Neural progenitor cell (in vitro differentiated cells): ENCODE measurements around the gene LRRC45. TPM values are rescaled to one million over a fixed set of nuclear protein-coding genes. Genes with fewer than 3 reads are reported as not detected.

Experiments
- DNase-seq: peaks from one replicate; pipeline ENCODE4 v3.0.0-alpha.2; 2016; ENCODE audit warnings: low spot score
- H2AFZ ChIP-seq: fragments of 200-600 bp; sonication (generic); replicated peaks from 2 replicates; pipeline ENCODE4 v1.6.1; 2016; ENCODE audit warnings: antibody characterized with exemption
- H3F3A ChIP-seq: fragments of 200-600 bp; sonication (generic); 2 replicates; pipeline ENCODE4 v1.6.1; 2016; ENCODE audit warnings: antibody characterized with exemption, low read depth
- H3K27ac ChIP-seq: fragments of 200-600 bp; sonication (generic); 2 replicates; pipeline ENCODE4 v1.5.1; 2016; ENCODE audit warnings: mild to moderate bottlenecking
- H3K27me3 ChIP-seq: fragments of 200-600 bp; sonication (generic); 2 replicates; pipeline ENCODE4 v1.6.1; 2016; ENCODE audit warnings: mild to moderate bottlenecking, moderate library complexity
- H3K36me3 ChIP-seq: fragments of 200-600 bp; sonication (generic); 2 replicates; pipeline ENCODE4 v1.5.1; 2016
- H3K4me1 ChIP-seq: fragments of 200-600 bp; sonication (generic); 2 replicates; pipeline ENCODE4 v1.6.1; 2016; ENCODE audit warnings: mixed run types
- H3K4me2 ChIP-seq: fragments of 200-600 bp; sonication (generic); 2 replicates; pipeline ENCODE4 v1.6.1; 2016
- H3K4me3 ChIP-seq: fragments of 200-600 bp; sonication (generic); 2 replicates; pipeline ENCODE4 v1.5.1; 2016
- H3K79me2 ChIP-seq: fragments of 200-600 bp; sonication (generic); 2 replicates; pipeline ENCODE4 v1.6.1; 2016; ENCODE audit warnings: low read depth
- H3K9ac ChIP-seq: fragments of 200-600 bp; sonication (generic); 2 replicates; pipeline ENCODE4 v1.6.1; 2016
- H3K9me3 ChIP-seq: fragments of 200-600 bp; sonication (generic); 2 replicates; pipeline ENCODE4 v1.5.1; 2016; ENCODE audit warnings: low read depth
- H4K20me1 ChIP-seq: fragments of 200-600 bp; sonication (generic); 2 replicates; pipeline ENCODE4 v1.6.1; 2016; ENCODE audit warnings: low read depth
- H3K27ac Mint-ChIP-seq: 3 replicates; pipeline ENCODE4 v1.8.0; 2021; ENCODE audit warnings: mixed read lengths
- H3K27me3 Mint-ChIP-seq: 2 replicates; pipeline ENCODE4 v1.8.0; 2022; ENCODE audit warnings: low read depth, mild to moderate bottlenecking, inconsistent platforms, moderate library complexity, mixed read lengths; ENCODE audit not compliant: insufficient read depth
- H3K36me3 Mint-ChIP-seq: 3 replicates; pipeline ENCODE4 v1.8.0; 2021; ENCODE audit warnings: mixed read lengths
- H3K4me1 Mint-ChIP-seq: 3 replicates; pipeline ENCODE4 v1.8.0; 2021; ENCODE audit warnings: mixed read lengths
- H3K4me3 Mint-ChIP-seq: 3 replicates; pipeline ENCODE4 v1.8.0; 2021; ENCODE audit warnings: mild to moderate bottlenecking, moderate library complexity, mixed read lengths
- H3K9me3 Mint-ChIP-seq: 3 replicates; pipeline ENCODE4 v1.8.0; 2020; ENCODE audit warnings: mixed read lengths
- EZH2 ChIP-seq: fragments of 200-600 bp; sonication (generic); IDR thresholded peaks from 2 replicates; pipeline ENCODE4 v1.6.1; 2017; ENCODE audit warnings: antibody characterized with exemption, mild to moderate bottlenecking, moderate library complexity
- EZH2phosphoT487 ChIP-seq: fragments of 200-600 bp; sonication (generic); IDR thresholded peaks from 2 replicates; pipeline ENCODE4 v1.6.1; 2017; ENCODE audit warnings: antibody characterized with exemption
- total RNA-seq: library from RNA; depleted of rRNA; stranded (reverse); fragments of >200 nt; gene quantifications from 2 replicates; pipeline ENCODE4 v1.2.3, GENCODE V29; 2015; ENCODE audit warnings: low replicate concordance
- TF ChIP-seq, protein P1 (sequence below): fragments of 200-600 bp; sonication (generic); IDR thresholded peaks from 2 replicates; pipeline ENCODE4 v1.5.1; 2017; ENCODE audit warnings: antibody characterized with exemption, mild to moderate bottlenecking

Gene LRRC45
- total RNA-seq, 1 donor from 2014 or later, result 15.4 TPM

DNA sequence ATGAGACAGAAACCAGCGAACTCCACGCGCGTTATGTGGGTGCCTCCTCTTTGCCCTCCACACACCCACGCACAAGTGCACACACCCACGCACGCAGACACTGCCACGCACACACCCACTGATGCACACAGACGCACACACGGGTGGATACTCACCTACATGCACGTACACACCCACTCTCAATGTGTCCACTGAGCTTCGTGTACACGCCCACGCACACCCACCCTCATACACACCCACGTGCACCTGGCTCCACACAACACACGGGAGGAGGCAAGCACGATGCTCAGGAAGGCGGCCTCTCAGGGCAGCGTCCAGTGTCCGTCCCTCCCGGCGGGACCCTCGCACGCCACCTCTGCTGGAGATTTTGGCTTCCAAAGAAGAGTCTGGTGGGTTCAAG lies 24.3 kb downstream of the LRRC45 start:
- DNase-seq, result no peak
- peaks cover 4% of the 10 kb centered on the region for H4K20me1 ChIP-seq
- Mint-ChIP-seq H3K36me3 (peaks cover 6% of the 10 kb centered on the region), H3K4me3 (peak overlapping the region; percentile 50), H3K4me1 (peaks cover 9% of the 10 kb centered on the region), H3K27me3 (peaks cover 2% of the 10 kb centered on the region), H3K9me3 (no peaks in the 10 kb centered on the region), H3K27ac (peak overlapping the region; percentile 22)
- no peak overlapping the region for H3K4me2 ChIP-seq
- H3F3A ChIP-seq, result peaks cover 6% of the 10 kb centered on the region
- TF ChIP-seq EZH2phosphoT487 (no peak), EZH2 (no peak)
- TF ChIP-seq, protein P1, sequence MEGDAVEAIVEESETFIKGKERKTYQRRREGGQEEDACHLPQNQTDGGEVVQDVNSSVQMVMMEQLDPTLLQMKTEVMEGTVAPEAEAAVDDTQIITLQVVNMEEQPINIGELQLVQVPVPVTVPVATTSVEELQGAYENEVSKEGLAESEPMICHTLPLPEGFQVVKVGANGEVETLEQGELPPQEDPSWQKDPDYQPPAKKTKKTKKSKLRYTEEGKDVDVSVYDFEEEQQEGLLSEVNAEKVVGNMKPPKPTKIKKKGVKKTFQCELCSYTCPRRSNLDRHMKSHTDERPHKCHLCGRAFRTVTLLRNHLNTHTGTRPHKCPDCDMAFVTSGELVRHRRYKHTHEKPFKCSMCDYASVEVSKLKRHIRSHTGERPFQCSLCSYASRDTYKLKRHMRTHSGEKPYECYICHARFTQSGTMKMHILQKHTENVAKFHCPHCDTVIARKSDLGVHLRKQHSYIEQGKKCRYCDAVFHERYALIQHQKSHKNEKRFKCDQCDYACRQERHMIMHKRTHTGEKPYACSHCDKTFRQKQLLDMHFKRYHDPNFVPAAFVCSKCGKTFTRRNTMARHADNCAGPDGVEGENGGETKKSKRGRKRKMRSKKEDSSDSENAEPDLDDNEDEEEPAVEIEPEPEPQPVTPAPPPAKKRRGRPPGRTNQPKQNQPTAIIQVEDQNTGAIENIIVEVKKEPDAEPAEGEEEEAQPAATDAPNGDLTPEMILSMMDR, result no peak
- no peak overlapping the region for H2AFZ ChIP-seq
- no peak overlapping the region for H3K4me3 ChIP-seq
- no peaks in the 10 kb centered on the region for H3K9me3 ChIP-seq
- no peaks in the 10 kb centered on the region for H3K27me3 ChIP-seq
- H3K36me3 ChIP-seq, result no peaks in the 10 kb centered on the region
- H3K9ac ChIP-seq, result no peak overlapping the region
- no peak overlapping the region for H3K27ac ChIP-seq
- H3K4me1 ChIP-seq, result peaks cover under 1% of the 10 kb centered on the region
- H3K79me2 ChIP-seq, result peaks cover 4% of the 10 kb centered on the region

- H3K4me1 Mint-ChIP-seq, result peaks cover 6% of the 10 kb centered on the region
- H3F3A ChIP-seq, result peaks cover 6% of the 10 kb centered on the region
- H3K79me2 ChIP-seq, result peaks cover 11% of the 10 kb centered on the region
- TF ChIP-seq EZH2phosphoT487 (no peak), EZH2 (no peak)
- TF ChIP-seq, protein P1, result no peak
- H3K36me3 Mint-ChIP-seq, result peaks cover 6% of the 10 kb centered on the region
- H3K4me3 Mint-ChIP-seq, result peak overlapping the region; percentile 50
- H3K9ac ChIP-seq, result no peak overlapping the region
- no peak overlapping the region for H3K27ac ChIP-seq
- no peak overlapping the region for H3K27ac Mint-ChIP-seq
- H3K36me3 ChIP-seq, result no peaks in the 10 kb centered on the region
- H3K27me3 ChIP-seq, result no peaks in the 10 kb centered on the region
- H3K9me3 Mint-ChIP-seq, result no peaks in the 10 kb centered on the region
- peaks cover 4% of the 10 kb centered on the region for H3K27me3 Mint-ChIP-seq
- H3K4me1 ChIP-seq, result peaks cover 7% of the 10 kb centered on the region
- peaks cover 10% of the 10 kb centered on the region for H4K20me1 ChIP-seq
- no peak for DNase-seq
- no peak overlapping the region for H3K4me3 ChIP-seq
- H3K4me2 ChIP-seq, result no peak overlapping the region
- H2AFZ ChIP-seq, result no peak overlapping the region
- no peaks in the 10 kb centered on the region for H3K9me3 ChIP-seq
Measured at GRCh38 chr17:82047914-82048570, 24.9 kb downstream of the LRRC45 start.

DNA sequence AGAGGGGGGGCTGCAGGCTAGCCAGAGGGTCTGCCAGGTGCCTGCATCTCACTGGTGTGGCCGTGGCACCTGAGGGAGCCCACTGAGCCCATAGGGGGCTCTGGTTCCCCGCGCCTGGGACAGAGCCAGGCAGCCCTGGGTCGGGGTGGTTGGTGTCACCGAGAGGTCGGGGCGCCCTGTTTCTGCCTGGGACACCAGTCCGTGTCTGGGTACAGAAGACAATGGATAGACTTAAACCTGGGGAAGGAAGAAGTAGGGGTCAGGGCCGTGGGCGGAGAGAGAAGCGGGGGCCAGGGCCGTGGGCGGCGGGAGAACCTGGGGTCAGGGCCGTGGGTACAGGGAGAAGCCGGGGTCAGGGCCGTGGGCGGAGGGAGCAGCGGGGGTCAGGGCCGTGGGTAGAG lies 25.5 kb downstream of the LRRC45 start:
- Histone ChIP-seq H3K36me3 (no peaks in the 10 kb centered on the region), H3K27me3 (no peaks in the 10 kb centered on the region), H3K4me2 (no peak overlapping the region), H3K9me3 (no peaks in the 10 kb centered on the region), H3K27ac (no peak overlapping the region), H3F3A (peaks cover 6% of the 10 kb centered on the region), H4K20me1 (peaks cover 10% of the 10 kb centered on the region), H2AFZ (no peak overlapping the region), H3K9ac (no peak overlapping the region), H3K4me3 (no peak overlapping the region), H3K79me2 (peaks cover 14% of the 10 kb centered on the region), H3K4me1 (peaks cover 7% of the 10 kb centered on the region)
- Mint-ChIP-seq H3K4me3 (no peak overlapping the region), H3K27me3 (peaks cover 4% of the 10 kb centered on the region), H3K36me3 (peaks cover 6% of the 10 kb centered on the region), H3K9me3 (no peaks in the 10 kb centered on the region), H3K27ac (no peak overlapping the region), H3K4me1 (peaks cover 6% of the 10 kb centered on the region)
- TF ChIP-seq EZH2 (no peak), EZH2phosphoT487 (no peak)
- TF ChIP-seq, protein P1, result no peak
- no peak for DNase-seq
